Measurements from ENCODE around the gene FRMD4B.

The FRMD4B gene

GRCh38 chr3:69197455-69197854, 188.4 kb downstream of the FRMD4B start:
- DNase-seq: no peak

- DNase-seq: no peak
These were observed 189.0 kb downstream of the FRMD4B start for GRCh38 chr3:69196876-69197275.

GRCh38 chr3:69194431-69195165, 191.3 kb downstream of the FRMD4B start:
- DNase-seq: no peak

- DNase-seq: no peak
These were observed 192.1 kb downstream of the FRMD4B start for GRCh38 chr3:69193749-69194148.

- DNase-seq: no peak
These were observed 194.4 kb downstream of the FRMD4B start for GRCh38 chr3:69191516-69191915.

GRCh38 chr3:69189487-69189886, 196.4 kb downstream of the FRMD4B start:
- DNase-seq: no peak

- DNase-seq: no peak
These were observed 199.3 kb downstream of the FRMD4B start for GRCh38 chr3:69186575-69187093.

GRCh38 chr3:69182588-69183316, 203.1 kb downstream of the FRMD4B start:
- DNase-seq: peak; percentile 91

GRCh38 chr3:69181592-69182211, 204.2 kb downstream of the FRMD4B start:
- DNase-seq: peak; percentile 61

- no peak for DNase-seq
These were observed 204.9 kb downstream of the FRMD4B start for GRCh38 chr3:69180869-69181591.

GRCh38 chr3:69179740-69180372, 206.0 kb downstream of the FRMD4B start:
- no peak for DNase-seq

- peak; percentile 8 for DNase-seq
These were observed 206.8 kb downstream of the FRMD4B start for GRCh38 chr3:69178838-69179739.

GRCh38 chr3:69178082-69178481, 207.8 kb downstream of the FRMD4B start:
- DNase-seq: no peak

GRCh38 chr3:69174871-69175737, 210.8 kb downstream of the FRMD4B start:
- DNase-seq: no peak

GRCh38 chr3:69174445-69174844, 211.4 kb downstream of the FRMD4B start:
- DNase-seq: no peak

- DNase-seq: no peak
These were observed 213.8 kb downstream of the FRMD4B start for GRCh38 chr3:69172058-69172457.

- no peak for DNase-seq
These were observed 219.4 kb downstream of the FRMD4B start for GRCh38 chr3:69166446-69166845.

GRCh38 chr3:69165744-69166143, 220.1 kb downstream of the FRMD4B start:
- DNase-seq: no peak

GRCh38 chr3:69164296-69164695, 221.6 kb downstream of the FRMD4B start:
- DNase-seq: no peak

GRCh38 chr3:69162308-69162980, 223.4 kb downstream of the FRMD4B start:
- no peak for DNase-seq

All from fibroblast of skin of right biceps (primary cell).